GM21381 (cell line): ENCODE data around the gene KCNJ4.

Experiments used
- ATAC-seq: cut with Tn5 transposase; IDR thresholded peaks from one replicate; pipeline ENCODE4 v1.9.1; 2021; ENCODE audit warnings: mild to moderate bottlenecking, moderate library complexity; ENCODE audit not compliant: unreplicated experiment

Gene KCNJ4

GRCh38 chr22:38455076-38455529, at the start of gene KCNJ4:
TSS of gene KCNJ4 (minus strand) at chr22:38455199. CDS start at chr22:38428132, 27,067 bp downstream.
- no peak for ATAC-seq

GRCh38 chr22:38503021-38503420, 48.0 kb upstream of the KCNJ4 start:
- no peak for ATAC-seq

- no peak for ATAC-seq
Measured at GRCh38 chr22:38501797-38502672, 47.0 kb upstream of the KCNJ4 start.

GRCh38 chr22:38497869-38498268, 42.9 kb upstream of the KCNJ4 start:
- ATAC-seq: no peak

DNA sequence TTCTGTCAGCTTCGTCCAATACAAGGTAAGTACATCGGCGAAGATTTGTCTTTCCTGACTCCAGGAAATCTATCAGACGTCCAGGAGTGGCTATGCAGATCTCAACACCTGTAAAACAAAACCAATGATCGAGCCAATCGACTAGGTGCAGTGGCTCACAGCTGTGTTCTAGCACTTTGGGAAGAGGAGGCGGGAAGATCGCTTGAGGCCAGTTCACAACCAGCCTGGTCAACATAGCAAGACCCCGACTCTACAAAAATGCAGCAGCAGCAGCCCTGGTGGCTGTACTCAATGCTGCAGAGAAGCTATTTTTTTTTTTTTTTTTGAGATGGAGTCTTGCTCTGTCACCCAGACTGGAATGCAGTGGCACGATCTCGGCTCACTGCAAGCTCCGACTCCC, 39.9 kb upstream of the KCNJ4 start:
- no peak for ATAC-seq

DNA sequence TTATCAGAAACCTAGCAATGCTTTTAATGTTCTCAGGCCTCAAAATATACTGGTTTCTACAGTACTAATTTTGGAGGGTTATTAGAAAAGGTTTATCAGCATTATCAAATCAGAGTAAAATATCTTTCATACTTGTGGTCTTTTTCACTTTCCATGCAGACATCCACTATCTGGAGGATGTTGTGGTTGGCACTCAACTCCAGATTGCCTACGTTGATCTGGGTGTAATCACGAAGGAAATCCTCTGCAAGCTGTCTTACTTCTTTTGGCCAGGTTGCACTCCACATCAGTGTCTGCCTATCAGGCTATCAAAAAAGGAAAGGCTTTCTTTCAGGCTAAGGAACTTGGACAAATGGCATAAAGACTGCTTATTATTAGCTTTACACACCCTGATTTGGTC, 39.5 kb upstream of the KCNJ4 start:
- ATAC-seq: no peak

GRCh38 chr22:38491707-38492348, 36.8 kb upstream of the KCNJ4 start:
- no peak for ATAC-seq

- no peak for ATAC-seq
Measured at GRCh38 chr22:38490915-38491314, 35.9 kb upstream of the KCNJ4 start.

DNA sequence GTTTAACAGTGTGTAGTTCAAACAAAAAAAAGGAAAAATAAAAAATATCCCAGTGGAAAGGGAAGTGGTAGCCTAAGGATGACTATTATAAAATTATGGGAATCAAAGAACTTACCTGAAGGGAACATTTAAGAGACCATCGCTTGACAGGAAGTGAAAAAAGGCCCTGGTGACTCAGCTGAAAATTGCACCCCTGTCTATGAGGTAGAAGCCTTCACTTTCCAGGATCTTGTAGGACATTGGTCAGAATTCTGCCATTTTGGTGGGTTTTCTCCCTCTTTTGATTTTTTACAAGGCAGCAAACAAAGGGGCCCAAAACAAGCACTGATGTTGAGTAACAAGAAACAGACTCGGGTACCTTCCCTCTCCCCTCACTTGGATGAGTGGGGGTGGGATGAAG, 35.5 kb upstream of the KCNJ4 start:
- no peak for ATAC-seq

DNA sequence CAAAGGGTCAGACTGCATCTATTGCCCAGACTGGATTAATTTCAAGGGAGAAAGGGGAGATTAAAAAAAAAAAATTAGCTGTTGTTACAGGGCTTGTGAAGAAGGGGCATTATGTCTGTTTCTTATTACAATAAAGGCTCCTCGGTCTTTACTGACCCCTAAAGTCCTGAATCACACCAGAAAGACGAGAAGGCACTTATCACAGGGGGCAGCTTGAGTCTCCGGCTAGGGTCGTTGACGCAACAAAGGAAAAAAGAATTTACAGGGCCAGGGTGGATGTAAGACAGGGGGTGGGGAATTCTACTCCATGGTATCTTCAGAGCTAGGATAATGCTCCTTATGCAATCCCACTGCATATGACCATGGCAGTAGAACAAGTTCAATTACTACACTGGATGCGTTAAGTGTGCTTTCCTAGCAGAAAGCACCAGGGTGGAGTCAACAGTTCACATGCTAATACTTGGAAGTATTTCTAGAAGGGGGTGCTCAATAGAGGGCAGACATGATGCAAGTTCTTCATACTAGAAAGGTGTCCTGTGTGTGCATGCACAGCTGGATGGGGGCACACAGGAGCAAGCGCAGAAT, 34.7 kb upstream of the KCNJ4 start:
- ATAC-seq: no peak

GRCh38 chr22:38489142-38489541, 34.1 kb upstream of the KCNJ4 start:
- ATAC-seq: no peak

DNA sequence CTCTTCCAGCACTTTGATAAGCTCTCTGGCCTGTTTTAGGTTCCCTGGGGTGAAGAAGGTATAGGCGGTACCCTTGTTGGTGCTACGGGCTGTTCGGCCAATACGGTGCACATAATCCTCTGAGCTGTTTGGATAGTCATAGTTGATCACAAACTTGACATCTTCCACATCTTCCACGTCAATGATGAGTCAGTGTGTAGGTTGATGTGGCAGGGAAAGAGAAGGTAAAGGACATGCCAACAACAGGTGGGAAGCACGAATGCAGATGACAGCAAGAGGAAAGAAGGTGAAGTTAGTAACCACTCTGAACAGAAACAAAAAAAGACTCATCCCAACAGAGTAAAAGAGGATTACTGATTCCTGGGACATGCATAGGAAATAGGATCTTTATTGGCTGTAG, 32.9 kb upstream of the KCNJ4 start:
- no peak for ATAC-seq

DNA sequence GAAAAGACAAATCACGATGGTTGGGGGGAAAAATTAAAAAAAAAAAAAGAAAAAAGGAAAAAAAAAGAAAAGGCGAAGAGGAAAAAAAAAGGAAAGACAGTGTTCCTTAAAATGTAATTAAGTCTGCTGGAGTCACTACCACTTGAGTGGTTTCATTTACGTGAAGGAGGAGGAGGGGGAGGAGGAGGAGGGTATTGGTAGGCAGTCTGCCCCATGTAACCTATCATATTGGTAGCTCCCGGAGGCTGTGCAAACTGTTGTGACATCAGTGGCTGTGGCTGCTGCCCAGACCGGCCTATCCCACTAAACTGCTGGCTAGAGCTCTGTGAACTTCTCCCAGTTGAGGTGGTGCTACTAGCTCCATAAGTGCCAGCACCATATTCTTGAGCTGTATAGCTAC, 30.8 kb upstream of the KCNJ4 start:
- no peak for ATAC-seq

- no peak for ATAC-seq
Measured at GRCh38 chr22:38484244-38484643, 29.2 kb upstream of the KCNJ4 start.

DNA sequence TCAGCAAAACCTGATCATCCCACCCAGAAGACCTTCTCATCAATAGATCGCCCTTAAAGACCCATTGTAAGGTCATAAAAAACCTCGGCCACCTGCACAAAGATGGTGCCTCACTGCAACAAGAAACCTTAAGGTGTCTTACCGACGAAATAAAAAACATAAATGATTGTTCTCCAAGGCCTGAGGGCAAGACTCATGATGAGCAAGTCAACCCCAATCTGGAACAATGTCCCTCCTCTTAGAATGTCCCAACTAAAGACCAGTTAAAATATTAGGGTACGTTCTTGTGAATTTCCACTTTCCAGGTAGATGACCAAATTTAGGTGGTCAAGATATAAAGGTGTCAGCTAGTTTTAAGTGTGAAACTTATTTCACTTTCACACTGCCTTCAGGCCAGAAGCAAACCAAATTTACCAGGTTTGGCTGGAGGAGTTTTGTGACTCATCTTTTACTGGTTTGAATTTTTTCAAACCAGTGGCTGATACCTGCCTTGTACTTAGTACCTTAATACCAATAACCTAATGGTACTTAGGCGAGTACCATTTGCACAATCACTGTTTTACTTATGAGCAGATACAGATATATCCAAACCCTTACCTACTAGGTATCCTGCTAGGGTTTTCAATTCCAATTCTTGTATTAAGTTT, 27.8 kb upstream of the KCNJ4 start:
- no peak for ATAC-seq

DNA sequence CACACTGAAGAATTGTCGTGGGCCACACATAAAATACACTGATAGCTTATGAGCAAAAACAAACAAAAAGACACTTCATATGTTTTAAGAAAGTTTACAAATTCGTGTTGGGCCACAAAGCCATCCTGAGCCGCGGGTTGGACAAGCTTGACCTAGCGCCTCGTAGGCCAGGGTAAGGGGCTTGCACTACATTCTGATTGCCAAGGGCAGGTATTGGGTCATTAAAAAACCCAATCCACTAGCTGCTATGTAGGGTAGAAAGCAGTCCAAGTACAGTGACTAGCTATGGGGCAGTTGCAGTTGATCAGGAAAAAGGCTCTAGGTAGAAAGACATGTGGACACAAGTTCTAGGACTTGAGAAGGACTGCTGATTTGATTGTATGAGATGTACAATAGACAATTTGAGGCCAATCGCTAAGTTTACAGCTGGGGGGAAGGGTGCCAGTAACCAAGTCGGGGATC, 26.9 kb upstream of the KCNJ4 start:
- ATAC-seq: no peak

DNA sequence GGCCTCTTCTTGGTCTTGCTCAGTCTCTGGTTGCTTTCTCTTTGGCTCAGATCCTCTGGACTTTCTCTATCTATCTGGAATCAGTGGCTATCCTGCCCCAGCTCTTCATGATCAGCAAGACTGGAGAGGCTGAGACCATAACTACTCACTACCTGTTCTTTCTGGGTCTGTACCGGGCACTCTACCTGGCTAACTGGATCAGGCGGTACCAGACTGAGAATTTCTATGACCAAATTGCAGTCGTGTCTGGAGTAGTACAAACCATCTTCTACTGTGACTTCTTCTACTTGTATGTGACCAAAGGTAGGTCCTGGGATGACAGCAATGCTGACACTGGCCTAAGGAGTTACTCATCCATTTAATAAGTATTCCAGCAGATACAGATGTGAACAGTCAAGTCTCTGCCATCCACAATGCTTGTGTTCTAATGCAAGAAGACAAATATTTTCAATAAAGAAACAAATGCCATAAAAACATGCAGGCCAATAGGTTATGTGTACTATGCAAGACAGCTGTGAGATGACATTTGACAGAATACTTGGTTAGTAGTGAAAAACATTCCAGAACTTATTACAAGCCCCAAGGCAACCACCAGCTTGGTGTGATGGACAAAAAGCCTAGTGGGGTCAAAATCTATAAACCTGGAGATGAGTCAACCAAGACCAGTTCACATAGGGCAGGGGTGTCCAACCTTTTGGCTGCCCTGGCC, 26.3 kb upstream of the KCNJ4 start:
- no peak for ATAC-seq

DNA sequence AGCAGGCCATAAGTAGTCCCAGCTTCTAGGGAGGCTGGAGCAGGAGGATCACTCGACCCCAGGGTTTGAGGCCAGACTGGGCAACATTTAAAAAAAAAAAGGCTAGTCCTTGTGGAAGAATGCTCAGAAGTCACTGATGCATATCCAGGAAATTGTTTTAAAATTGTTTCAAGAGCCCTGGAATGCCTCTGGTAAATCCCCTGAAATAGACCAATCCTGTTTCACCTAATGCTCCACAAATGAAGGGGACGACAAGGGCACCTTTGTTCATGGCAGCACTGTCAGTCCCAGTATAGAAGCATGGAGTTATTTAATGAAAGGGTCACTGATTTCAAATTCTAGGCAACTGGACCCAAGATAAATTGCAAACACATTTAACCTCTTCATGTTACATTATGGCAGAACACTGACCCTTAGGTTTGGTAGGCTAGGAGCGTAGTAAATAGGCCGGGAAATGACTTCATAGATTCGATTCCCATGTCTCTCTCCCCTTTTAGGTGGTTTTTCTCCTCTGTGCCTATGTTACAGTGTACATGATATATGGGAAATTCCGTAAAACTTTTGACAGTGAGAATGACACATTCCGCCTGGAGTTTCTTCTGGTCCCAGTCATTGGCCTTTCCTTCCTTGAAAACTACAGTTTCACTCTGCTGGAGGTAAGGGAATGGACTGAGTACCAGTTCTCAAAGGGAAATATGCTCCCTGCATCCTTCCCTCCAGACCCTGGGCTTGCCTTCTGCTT, 24.3 kb upstream of the KCNJ4 start:
- no peak for ATAC-seq

DNA sequence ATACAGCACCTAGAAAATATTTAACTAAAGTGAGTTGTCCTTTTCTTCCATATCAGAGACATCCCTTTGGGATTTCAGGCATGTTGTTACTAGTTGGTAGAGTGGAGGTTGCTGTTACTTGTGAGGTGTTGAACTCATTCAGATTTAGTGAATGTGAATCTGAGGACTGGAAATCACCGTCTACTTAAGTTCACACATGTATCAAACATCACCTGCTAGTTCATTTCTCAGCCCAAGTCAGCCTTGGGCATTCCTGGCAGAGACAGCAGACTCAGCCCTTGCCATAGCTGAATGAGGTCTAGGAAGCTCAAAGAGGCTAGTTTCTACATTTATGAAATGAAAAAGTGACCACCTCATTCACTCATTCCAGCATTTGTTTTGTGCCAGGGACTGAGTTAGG, 22.6 kb upstream of the KCNJ4 start:
- ATAC-seq: no peak

GRCh38 chr22:38474003-38474607, 19.1 kb upstream of the KCNJ4 start:
- no peak for ATAC-seq
